ENCODE results near the gene ZDHHC9. TPM values are rescaled to one million over a fixed set of nuclear protein-coding genes. Genes with fewer than 3 reads are reported as not detected.

The ZDHHC9 gene
- total RNA-seq, 1 donor from 2014 or later: 43.0 TPM

GRCh38 chrX:129824620-129825019, 19.1 kb downstream of the ZDHHC9 start:
- no peaks in the 10 kb centered on the region for H3K4me1 ChIP-seq
- intact Hi-C loops (cut with DNase I): no loop called here
- no peaks in the 10 kb centered on the region for H3K27me3 ChIP-seq
- DNase-seq (ENCODE audit: low spot score in 2 of 2): no peak
- peaks cover 0 to 6% of the 10 kb centered on the region in 2 donors for H3K36me3 ChIP-seq
- no peak overlapping the region for H3K4me3 ChIP-seq
- TF ChIP-seq CTCF (IDR thresholded peaks at IDR 0.05): no peak
- no peaks in the 10 kb centered on the region for H3K9me3 ChIP-seq
- no peak overlapping the region for H3K27ac ChIP-seq

- Histone ChIP-seq H3K4me1 (no peaks in the 10 kb centered on the region), H3K4me3 (no peak overlapping the region), H3K9me3 (no peaks in the 10 kb centered on the region), H3K27ac (no peak overlapping the region), H3K27me3 (no peaks in the 10 kb centered on the region), H3K36me3 (peaks cover 0 to 6% of the 10 kb centered on the region in 2 donors)
- DNase-seq (ENCODE audit: low spot score in 2 of 2): no peak
- intact Hi-C loops (cut with DNase I): no loop called here
- no peak for TF ChIP-seq CTCF (IDR thresholded peaks at IDR 0.05)
These were observed 20.2 kb downstream of the ZDHHC9 start for GRCh38 chrX:129823522-129823921.

GRCh38 chrX:129823115-129823514, 20.6 kb downstream of the ZDHHC9 start:
- no peak for DNase-seq (ENCODE audit: low spot score in 2 of 2)
- Histone ChIP-seq H3K4me1 (no peaks in the 10 kb centered on the region), H3K4me3 (no peak overlapping the region), H3K9me3 (no peaks in the 10 kb centered on the region), H3K27ac (no peak overlapping the region), H3K27me3 (no peaks in the 10 kb centered on the region), H3K36me3 (peaks cover 0 to 6% of the 10 kb centered on the region in 2 donors)
- TF ChIP-seq CTCF (IDR thresholded peaks at IDR 0.05): peak; percentile 17 to 38 (median 23)
- intact Hi-C loops (cut with DNase I): no loop called here

- intact Hi-C loops (cut with DNase I): no loop called here
- DNase-seq (ENCODE audit: low spot score in 2 of 2): no peak
- Histone ChIP-seq H3K4me3 (no peak overlapping the region), H3K36me3 (peaks cover 0 to under 1% of the 10 kb centered on the region in 2 donors), H3K27ac (no peak overlapping the region), H3K27me3 (no peaks in the 10 kb centered on the region), H3K9me3 (no peaks in the 10 kb centered on the region), H3K4me1 (no peaks in the 10 kb centered on the region)
- TF ChIP-seq CTCF (IDR thresholded peaks at IDR 0.05): no peak
These were observed 25.6 kb downstream of the ZDHHC9 start for GRCh38 chrX:129818123-129818522.

- Histone ChIP-seq H3K4me3 (no peak overlapping the region), H3K36me3 (peaks cover 0 to 3% of the 10 kb centered on the region in 2 donors), H3K4me1 (no peaks in the 10 kb centered on the region), H3K27me3 (no peaks in the 10 kb centered on the region), H3K27ac (no peak overlapping the region), H3K9me3 (no peaks in the 10 kb centered on the region)
- intact Hi-C loops (cut with DNase I): no loop called here
- TF ChIP-seq CTCF (IDR thresholded peaks at IDR 0.05): no peak
- no peak for DNase-seq (ENCODE audit: low spot score in 2 of 2)
These were observed 29.9 kb downstream of the ZDHHC9 start for GRCh38 chrX:129813662-129814368.
